CD14-positive monocyte (primary cell): ENCODE data around the gene SHD. TPM values are rescaled to one million over a fixed set of nuclear protein-coding genes. Genes with fewer than 3 reads are reported as not detected.
"Not testable (repeated sequence)": the region's sequence is repeated elsewhere in the genome, so short reads cannot be mapped to it uniquely, and the experiment has no call there.

ENCODE experiments used
- DNase-seq, 3 donors: peaks; one replicate each; pipeline ENCODE4 v3.0.0-alpha.2; 2011 to 2022
- H2AFZ ChIP-seq: 2 replicates; pipeline ENCODE4 v1.6.0; 2012; ENCODE audit warnings: mild to moderate bottlenecking, low read depth, low read length, inconsistent platforms; ENCODE audit not compliant: insufficient read depth, poor library complexity, severe bottlenecking
- H3K27ac ChIP-seq, 2 donors: 1 replicate in 1 of 2; 2 replicates in 1 of 2; pipeline ENCODE4 v1.5.1; 2012 to 2013; ENCODE audit warnings: low read length in 2 of 2, control low read depth in 1 of 2, inconsistent platforms in 1 of 2, low read depth in 1 of 2, mild to moderate bottlenecking in 1 of 2
- H3K27me3 ChIP-seq, 2 donors: one replicate each; pipeline versions ENCODE4 v1.6.0 to v1.6.1; 2011 to 2013; ENCODE audit warnings: low read length in 2 of 2; ENCODE audit not compliant: control insufficient read depth in 2 of 2, insufficient read depth in 2 of 2
- H3K36me3 ChIP-seq, 2 donors: replicated peaks in 1 of 2; 1 replicate in 1 of 2; 2 replicates in 1 of 2; pipeline versions ENCODE4 v1.5.1 to v1.6.1; 2012 to 2013; ENCODE audit warnings: low read length in 2 of 2, control low read depth in 1 of 2, inconsistent platforms in 1 of 2, mild to moderate bottlenecking in 1 of 2; ENCODE audit not compliant: insufficient read depth in 2 of 2, control insufficient read depth in 1 of 2
- H3K4me1 ChIP-seq, 2 donors: 1 replicate in 1 of 2; 2 replicates in 1 of 2; pipeline versions ENCODE4 v1.5.1 to v1.6.1; 2012 to 2013; ENCODE audit warnings: low read length in 2 of 2, control low read depth in 1 of 2, inconsistent platforms in 1 of 2, mild to moderate bottlenecking in 1 of 2, moderate library complexity in 1 of 2; ENCODE audit not compliant: insufficient read depth in 2 of 2, control insufficient read depth in 1 of 2
- H3K4me2 ChIP-seq: replicated peaks from 2 replicates; pipeline ENCODE3; 2012; ENCODE audit warnings: low read length, moderate library complexity, mild to moderate bottlenecking; ENCODE audit not compliant: poor library complexity, severe bottlenecking; ENCODE audit errors: extremely low read depth
- H3K4me3 ChIP-seq, 3 experiments: fragments of 200-600 bp in 1 of 3; sonication (generic) in 1 of 3; replicated peaks in 1 of 3; 1 replicate in 2 of 3; 2 replicates in 1 of 3; pipeline ENCODE4 v1.5.1; 2011 to 2013; ENCODE audit warnings: low read length in 3 of 3, mild to moderate bottlenecking in 3 of 3, control low read depth in 2 of 3, low read depth in 2 of 3, inconsistent platforms in 1 of 3, moderate library complexity in 1 of 3
- H3K79me2 ChIP-seq: 2 replicates; pipeline ENCODE4 v1.6.0; 2012; ENCODE audit warnings: mild to moderate bottlenecking, control low read depth, inconsistent platforms, low read length, moderate library complexity; ENCODE audit not compliant: insufficient read depth
- H3K9ac ChIP-seq: 2 replicates; pipeline ENCODE4 v1.6.0; 2017; ENCODE audit warnings: low read length, mild to moderate bottlenecking; ENCODE audit not compliant: insufficient read depth, poor library complexity, severe bottlenecking
- H3K9me3 ChIP-seq, 2 donors: replicated peaks in 1 of 2; 1 replicate in 1 of 2; 2 replicates in 1 of 2; pipeline versions ENCODE4 v1.5.1 to v1.6.1; 2012 to 2013; ENCODE audit warnings: low read length in 2 of 2, control low read depth in 1 of 2; ENCODE audit not compliant: control insufficient read depth in 1 of 2, insufficient read depth in 1 of 2
- H4K20me1 ChIP-seq: 2 replicates; pipeline ENCODE4 v1.6.0; 2012; ENCODE audit warnings: mild to moderate bottlenecking, low read length, control low read depth, moderate library complexity; ENCODE audit not compliant: insufficient read depth
- H3K27ac Mint-ChIP-seq, 7 donors: one replicate each; pipeline ENCODE4 v1.8.0; 2020; ENCODE audit warnings: mild to moderate bottlenecking in 7 of 7, mixed read lengths in 7 of 7, moderate library complexity in 6 of 7, inconsistent platforms in 2 of 7
- H3K27me3 Mint-ChIP-seq, 3 donors: one replicate each; pipeline ENCODE4 v1.8.0; 2021 to 2022; ENCODE audit warnings: low read depth in 3 of 3, mild to moderate bottlenecking in 3 of 3, mixed read lengths in 3 of 3, moderate library complexity in 3 of 3, inconsistent platforms in 1 of 3
- H3K36me3 Mint-ChIP-seq, 2 donors: one replicate each; pipeline ENCODE4 v1.8.0; 2020; ENCODE audit warnings: mixed read lengths in 2 of 2, inconsistent platforms in 1 of 2, mild to moderate bottlenecking in 1 of 2
- H3K4me1 Mint-ChIP-seq: one replicate; pipeline ENCODE4 v1.8.0; 2020; ENCODE audit warnings: mild to moderate bottlenecking, mixed read lengths
- H3K4me3 Mint-ChIP-seq, 2 donors: one replicate each; pipeline ENCODE4 v1.8.0; 2020; ENCODE audit warnings: mild to moderate bottlenecking in 2 of 2, mixed read lengths in 2 of 2, moderate library complexity in 1 of 2
- H3K9me3 Mint-ChIP-seq, 7 donors: one replicate each; pipeline ENCODE4 v1.8.0; 2020 to 2022; ENCODE audit warnings: mixed read lengths in 7 of 7, mild to moderate bottlenecking in 6 of 7, moderate library complexity in 6 of 7, inconsistent platforms in 2 of 7
- CTCF ChIP-seq: fragments of 200-600 bp; IDR thresholded peaks from one replicate; pipeline ENCODE4 v1.8.0; 2022; ENCODE audit warnings: antibody characterized with exemption, mild to moderate bottlenecking
- WGBS: methylation state at CpG from one replicate; pipeline ENCODE4 v1.1.5; 2013; ENCODE audit warnings: missing lambda C conversion rate; ENCODE audit not compliant: insufficient coverage; 5-methylcytosine and 5-hydroxymethylcytosine counted together
- intact Hi-C, 2 donors: fragments of 100-400 bp; cut with micrococcal nuclease; formaldehyde crosslinking; loops; one replicate each; pipeline versions ENCODE4 v1.15.0 to v1.15.1; 2023
- polyA plus RNA-seq, 3 donors: library from polyadenylated mRNA; depleted of rRNA in 1 of 3; unstranded in 2 of 3; stranded (reverse) in 1 of 3; fragments of 300-500 nt in 2 of 3; fragments of >200 nt in 1 of 3; fragmentation: Illumina TruSeq in 2 of 3; gene quantifications; 1 replicate in 2 of 3; 2 replicates in 1 of 3; pipeline ENCODE4 v1.2.3, GENCODE V29; 2012 to 2021

Gene SHD
- polyA plus RNA-seq, 3 donors = not detected

GRCh38 chr19:4234862-4235201, 44.2 kb upstream of the SHD start:
- no peak overlapping the region for H3K27ac ChIP-seq
- Mint-ChIP-seq H3K36me3 (no peaks in the 10 kb centered on the region), H3K27ac (peak overlapping the region in 1 of 7 donors; percentile 41), H3K27me3 (peaks cover 6 to 14% (median 13%) of the 10 kb centered on the region in 3 donors), H3K4me3 (no peak overlapping the region), H3K9me3 (peaks cover 0 to 4% (median 0%) of the 10 kb centered on the region in 7 donors), H3K4me1 (peaks cover under 1% of the 10 kb centered on the region)
- no peak overlapping the region for H2AFZ ChIP-seq
- no peak overlapping the region for H3K9ac ChIP-seq
- no peaks in the 10 kb centered on the region for H3K79me2 ChIP-seq
- no peaks in the 10 kb centered on the region for H3K36me3 ChIP-seq
- no peak overlapping the region for H3K4me3 ChIP-seq
- WGBS = 85% methylated on average over 9 of the region's 13 CpGs
- TF ChIP-seq CTCF = no peak
- H3K27me3 ChIP-seq = no peaks in the 10 kb centered on the region
- no peaks in the 10 kb centered on the region for H3K4me1 ChIP-seq
- no peak for DNase-seq
- H4K20me1 ChIP-seq = no peaks in the 10 kb centered on the region
- H3K9me3 ChIP-seq = no peaks in the 10 kb centered on the region
- no peak overlapping the region for H3K4me2 ChIP-seq
- intact Hi-C loops = no loop called here

- peaks cover 8 to 19% (median 16%) of the 10 kb centered on the region in 7 donors for H3K9me3 Mint-ChIP-seq
- H3K36me3 Mint-ChIP-seq, H3K27me3 ChIP-seq, H3K27ac Mint-ChIP-seq, H3K79me2 ChIP-seq, H3K4me2 ChIP-seq, H3K4me1 ChIP-seq, H3K27ac ChIP-seq, DNase-seq, H3K36me3 ChIP-seq, H3K9ac ChIP-seq, H4K20me1 ChIP-seq, H3K4me3 Mint-ChIP-seq, intact Hi-C loops, H3K4me1 Mint-ChIP-seq, H3K4me3 ChIP-seq, H2AFZ ChIP-seq: not testable (repeated sequence)
- H3K27me3 Mint-ChIP-seq = peaks cover 6 to 11% (median 9%) of the 10 kb centered on the region in 3 donors
- peaks cover 14 to 20% of the 10 kb centered on the region in 2 donors for H3K9me3 ChIP-seq
- 100% methylated on average over 4 of the region's 16 CpGs for WGBS
Observed at GRCh38 chr19:4237510-4237909, 41.6 kb upstream of the SHD start.
